ENCODE results near the gene ERBB2. TPM values are rescaled to one million over a fixed set of nuclear protein-coding genes. Genes with fewer than 3 reads are reported as not detected.
A peak's percentile ranks its signal among the peaks of the same experiment; 100 is the strongest.

Gene ERBB2
- total RNA-seq, 2 experiments from 2014 or later, result 6.4 to 6.6 TPM

DNA sequence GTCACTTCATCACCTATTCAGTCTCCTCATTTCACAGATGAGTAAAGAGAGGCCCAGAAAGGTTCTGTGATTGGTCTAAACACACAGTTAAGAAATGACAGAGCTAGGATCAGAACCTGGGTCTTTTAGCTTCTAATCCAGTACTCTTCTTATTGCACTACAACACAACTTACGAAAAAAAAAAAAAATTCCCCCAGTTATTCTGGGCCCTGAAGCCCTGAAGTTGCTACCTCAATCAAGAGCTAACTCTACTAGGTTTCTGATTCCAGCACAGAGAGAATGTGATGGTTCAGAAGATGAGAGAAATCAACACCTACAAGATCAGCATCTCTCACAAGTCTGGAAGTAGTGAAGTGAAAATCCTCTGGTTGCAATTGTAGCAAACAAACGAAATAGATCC lies 75.2 kb downstream of the ERBB2 start:
- Mint-ChIP-seq H3K4me3 (peak overlapping the region; percentile 85), H3K27me3 (no peaks in the 10 kb centered on the region), H3K4me1 (peaks cover 78% of the 10 kb centered on the region), H3K36me3 (peaks cover 23% of the 10 kb centered on the region), H3K9me3 (no peaks in the 10 kb centered on the region), H3K27ac (peak overlapping the region; percentile 87)
- POLR2A ChIA-PET, result interaction anchor here (0.9 to 1.8 kb wide), 3 partner anchors 20 to 72 kb away, joined by 3 to 5 read pairs (median 5); no protein-coding TSS in a partner anchor
- DNase-seq (no peak), ATAC-seq (ENCODE audit: low read depth) (no peak)

DNA sequence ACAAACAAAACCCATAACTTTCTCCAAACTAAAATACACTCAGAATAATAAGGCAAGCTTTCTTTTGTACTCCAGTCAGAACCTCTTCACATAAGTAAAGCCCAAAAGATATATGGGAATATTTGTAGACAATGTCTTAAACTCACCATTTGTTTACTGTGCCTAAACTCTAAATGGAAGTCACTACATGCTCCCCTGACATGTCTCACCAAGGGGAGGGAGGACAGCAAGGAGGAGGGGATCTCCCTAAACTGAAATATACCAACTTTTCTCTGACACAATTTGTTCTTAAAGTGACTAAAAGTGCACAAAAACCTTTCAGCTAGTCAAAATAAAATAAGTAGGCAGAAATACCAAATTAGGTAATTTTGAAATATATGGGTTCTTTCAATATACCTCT lies 76.4 kb downstream of the ERBB2 start:
- peak overlapping the region; percentile 85 for H3K4me3 Mint-ChIP-seq
- no peaks in the 10 kb centered on the region for H3K9me3 Mint-ChIP-seq
- peak overlapping the region; percentile 87 for H3K27ac Mint-ChIP-seq
- peaks cover 19% of the 10 kb centered on the region for H3K36me3 Mint-ChIP-seq
- POLR2A ChIA-PET, result interaction anchor here (0.7 to 1.6 kb wide), 7 partner anchors 29 to 1932 kb away, joined by 3 to 5 read pairs (median 3); partner anchors contain the start of gene IKZF3
- no peaks in the 10 kb centered on the region for H3K27me3 Mint-ChIP-seq
- ATAC-seq (ENCODE audit: low read depth) (peak; percentile 29), DNase-seq (no peak)
- peaks cover 74% of the 10 kb centered on the region for H3K4me1 Mint-ChIP-seq

DNA sequence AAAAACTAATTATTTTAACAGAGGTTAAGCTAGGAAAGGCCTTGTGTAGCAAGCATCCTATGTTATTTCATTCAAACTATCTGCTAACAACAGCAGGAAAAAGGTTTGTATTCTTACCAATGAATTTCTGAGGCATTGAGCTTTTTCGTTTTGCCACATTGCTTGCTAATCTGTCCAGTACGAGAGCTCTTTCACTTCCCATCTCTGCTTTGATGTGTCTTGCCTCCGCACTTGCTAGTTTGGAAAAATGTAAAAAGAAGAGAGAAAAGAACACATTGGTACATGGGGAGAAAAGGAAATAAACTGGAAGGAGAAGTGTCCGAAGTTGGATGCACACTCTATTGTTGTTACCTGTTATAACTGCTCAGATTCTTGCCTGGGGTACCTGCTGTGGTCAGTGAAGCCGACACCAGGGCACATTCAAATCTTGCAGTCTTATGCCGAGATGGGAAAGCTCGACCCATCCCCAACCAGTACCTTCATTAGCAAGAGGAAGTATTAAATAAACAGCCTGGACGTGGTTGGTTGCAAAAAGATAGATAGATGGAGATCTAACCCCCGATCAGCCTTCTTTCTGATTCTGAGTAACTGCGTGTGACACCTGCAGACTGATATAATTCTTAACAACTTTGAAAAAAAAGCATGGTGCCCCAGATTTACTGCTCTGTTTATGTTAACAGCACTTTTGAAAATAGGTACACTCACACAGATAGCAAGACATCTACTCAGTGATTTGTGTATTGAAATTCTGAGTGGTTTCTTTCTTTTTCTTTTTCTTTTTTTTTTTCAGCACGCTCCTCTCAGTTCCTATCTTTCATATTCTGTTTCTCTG lies 77.9 kb downstream of the ERBB2 start:
- DNase-seq, result no peak
- POLR2A ChIA-PET, result interaction anchor here (0.9 to 1.7 kb wide), 7 partner anchors 15 to 203 kb away, joined by 3 to 8 read pairs (median 3); partner anchors contain the start of genes IKZF3 and PSMD3

More for the DNA sequence above, 77.9 kb downstream of the ERBB2 start:
- Mint-ChIP-seq H3K27ac (peak overlapping the region; percentile 87), H3K27me3 (no peaks in the 10 kb centered on the region), H3K9me3 (no peaks in the 10 kb centered on the region), H3K36me3 (peaks cover 17% of the 10 kb centered on the region), H3K4me1 (peaks cover 74% of the 10 kb centered on the region), H3K4me3 (peak overlapping the region; percentile 85)
- ATAC-seq (ENCODE audit: low read depth), result peak; percentile 40

Small RNAs within 50 kb of the gene (microRNA-seq; reads per million reads assigned to microRNA genes)
- not detected for gene MIR4728

Other genes starting within 250 kb of the ERBB2 start
- 10 to 100 TPM; 51.8 to 55.0 TPM for gene MED1, start 248.8 kb upstream of the ERBB2 start, total RNA-seq
- gene CDK12, start 238.6 kb upstream of the ERBB2 start, total RNA-seq, result 10 to 100 TPM; 86.6 to 87.6 TPM
- gene NEUROD2, start 92.1 kb upstream of the ERBB2 start, total RNA-seq, result not detected
- not detected for gene PPP1R1B, start 73.1 kb upstream of the ERBB2 start, total RNA-seq
- gene STARD3, start 62.9 kb upstream of the ERBB2 start, total RNA-seq, result 10 to 100 TPM; 96.3 to 96.5 TPM
- 1 to 10 TPM; 2.7 to 3.2 TPM for gene TCAP, start 34.7 kb upstream of the ERBB2 start, total RNA-seq
- not detected for gene PNMT, start 31.6 kb upstream of the ERBB2 start, total RNA-seq
- 10 to 100 TPM; 18.3 to 23.9 TPM for gene PGAP3, start 12.0 kb upstream of the ERBB2 start, total RNA-seq
- gene MIEN1, start 30.5 kb downstream of the ERBB2 start, total RNA-seq, result 10 to 100 TPM; 38.1 to 38.6 TPM
- under 1 TPM; 0.37 to 0.61 TPM for gene GRB7, start 37.9 kb downstream of the ERBB2 start, total RNA-seq
- 10 to 100 TPM; 78.5 to 83.5 TPM for gene IKZF3, start 164.2 kb downstream of the ERBB2 start, total RNA-seq
- under 1 TPM in 1 of 2 experiments, not detected in 1; 0.14 TPM for gene ZPBP2, start 168.1 kb downstream of the ERBB2 start, total RNA-seq
- gene GSDMB, start 218.6 kb downstream of the ERBB2 start, total RNA-seq, result 10 to 100 TPM; 67.0 to 69.8 TPM
- 100 to 1,000 TPM; 149 to 159 TPM for gene ORMDL3, start 227.5 kb downstream of the ERBB2 start, total RNA-seq
- gene LRRC3C, start 227.7 kb downstream of the ERBB2 start, total RNA-seq, result not detected